Prostate gland (tissue), 2 donors: ENCODE data around the gene LSAMP. TPM values are rescaled to one million over a fixed set of nuclear protein-coding genes. Genes with fewer than 3 reads are reported as not detected.

ENCODE experiments used
- DNase-seq: peaks from one replicate; pipeline ENCODE4 v3.0.0-alpha.2; 2019; ENCODE audit warnings: low spot score
- H3K27ac ChIP-seq, 2 donors: fragments of 200-600 bp; sonication (generic); 2 replicates each; pipeline ENCODE4 v1.5.1; 2017 to 2019
- H3K27me3 ChIP-seq: fragments of 200-600 bp; sonication (generic); replicated peaks from 2 replicates; pipeline ENCODE4 v1.5.1; 2019; ENCODE audit not compliant: insufficient read depth
- H3K36me3 ChIP-seq, 2 donors: fragments of 200-600 bp; sonication (generic); 1 replicate in 1 of 2; 2 replicates in 1 of 2; pipeline versions ENCODE4 v1.5.1 to v1.8.1; 2017 to 2019
- H3K4me1 ChIP-seq: fragments of 200-600 bp; sonication (generic); replicated peaks from 2 replicates; pipeline ENCODE4 v1.5.1; 2019
- H3K4me3 ChIP-seq, 2 donors: fragments of 200-600 bp; sonication (generic); 2 replicates each; pipeline ENCODE4 v1.5.1; 2017 to 2019
- H3K9me3 ChIP-seq: fragments of 200-600 bp; sonication (generic); 2 replicates; pipeline ENCODE4 v1.5.1; 2017
- CTCF ChIP-seq, 4 experiments: fragments of 200-600 bp in 2 of 4; fragments of 450-650 bp in 2 of 4; sonication (generic) in 2 of 4; IDR thresholded peaks; 1 replicate in 3 of 4; 2 replicates in 1 of 4; pipeline ENCODE4 v1.5.1; 2016 to 2019; ENCODE audit warnings: antibody characterized with exemption in 4 of 4, mild to moderate bottlenecking in 2 of 4, moderate library complexity in 2 of 4
- POLR2A ChIP-seq: fragments of 450-650 bp; IDR thresholded peaks from one replicate; pipeline ENCODE4 v1.6.1; 2016; ENCODE audit warnings: antibody characterized with exemption, mild to moderate bottlenecking
- POLR2AphosphoS5 ChIP-seq: sonication (generic); formaldehyde crosslinking; IDR thresholded peaks from one replicate; pipeline ENCODE4 v1.6.1; 2017; ENCODE audit warnings: antibody characterized with exemption
- WGBS: methylation state at CpG from one replicate; pipeline ENCODE4 v1.1.5; 2018; 5-methylcytosine and 5-hydroxymethylcytosine counted together
- intact Hi-C: fragments of 100-400 bp; cut with DNase I; formaldehyde crosslinking; loops from one replicate; pipeline ENCODE4 v1.14.2; 2022
- total RNA-seq, 2 donors: library from RNA; depleted of rRNA; stranded (reverse); fragments of >200 nt; gene quantifications; one replicate each; pipeline ENCODE4 v1.1.0, GENCODE V29; 2016

Gene LSAMP
- total RNA-seq, 2 donors from 2014 or later: 15.4 to 38.0 TPM

- no peak for TF ChIP-seq CTCF (IDR thresholded peaks at IDR 0.05)
- Histone ChIP-seq H3K27ac (no peak overlapping the region), H3K9me3 (no peaks in the 10 kb centered on the region), H3K4me3 (no peak overlapping the region), H3K36me3 (no peaks in the 10 kb centered on the region), H3K27me3 (no peaks in the 10 kb centered on the region), H3K4me1 (no peaks in the 10 kb centered on the region)
- 81% methylated on average over 2 of the region's 2 CpGs for WGBS
- intact Hi-C loops: no loop called here
- DNase-seq: no peak
Observed at GRCh38 chr3:116341381-116341780, 103.9 kb downstream of the LSAMP start.

GRCh38 chr3:116340680-116341216, 104.5 kb downstream of the LSAMP start:
- Histone ChIP-seq H3K27ac (no peak overlapping the region), H3K4me1 (no peaks in the 10 kb centered on the region), H3K4me3 (no peak overlapping the region), H3K9me3 (no peaks in the 10 kb centered on the region), H3K27me3 (no peaks in the 10 kb centered on the region), H3K36me3 (no peaks in the 10 kb centered on the region)
- intact Hi-C loops: no loop called here
- DNase-seq: no peak
- TF ChIP-seq POLR2A (no peak), CTCF (IDR thresholded peaks at IDR 0.05) (no peak), POLR2AphosphoS5 (no peak)
- 32% methylated on average over 1 of the region's 1 CpG for WGBS

- Histone ChIP-seq H3K9me3 (no peaks in the 10 kb centered on the region), H3K4me1 (no peaks in the 10 kb centered on the region), H3K27ac (no peak overlapping the region), H3K36me3 (no peaks in the 10 kb centered on the region), H3K27me3 (no peaks in the 10 kb centered on the region), H3K4me3 (no peak overlapping the region)
- intact Hi-C loops: no loop called here
- TF ChIP-seq CTCF (IDR thresholded peaks at IDR 0.05) (no peak), POLR2AphosphoS5 (peak; percentile 19)
- DNase-seq: peak; percentile 24
- 42% methylated on average over 4 of the region's 4 CpGs for WGBS
Observed at GRCh38 chr3:116339441-116340028, 105.8 kb downstream of the LSAMP start.

- H3K4me1 ChIP-seq: no peaks in the 10 kb centered on the region
- TF ChIP-seq POLR2A: no peak
- TF ChIP-seq CTCF (IDR thresholded peaks at IDR 0.05): no peak
- TF ChIP-seq POLR2AphosphoS5: no peak
- intact Hi-C loops: no loop called here
- H3K27ac ChIP-seq: no peak overlapping the region
- no peak for DNase-seq
- H3K27me3 ChIP-seq: no peaks in the 10 kb centered on the region
- H3K4me3 ChIP-seq: no peak overlapping the region
- H3K36me3 ChIP-seq: no peaks in the 10 kb centered on the region
- 61% methylated on average over 3 of the region's 3 CpGs for WGBS
- H3K9me3 ChIP-seq: no peaks in the 10 kb centered on the region
Observed at GRCh38 chr3:116338713-116339112, 106.6 kb downstream of the LSAMP start.

GRCh38 chr3:116337229-116337628, 108.1 kb downstream of the LSAMP start:
- H3K36me3 ChIP-seq: no peaks in the 10 kb centered on the region
- WGBS: 84% methylated on average over 1 of the region's 1 CpG
- H3K9me3 ChIP-seq: no peaks in the 10 kb centered on the region
- no peak for DNase-seq
- H3K27ac ChIP-seq: no peak overlapping the region
- TF ChIP-seq POLR2A (no peak), CTCF (IDR thresholded peaks at IDR 0.05) (no peak), POLR2AphosphoS5 (no peak)
- intact Hi-C loops: no loop called here
- H3K27me3 ChIP-seq: no peaks in the 10 kb centered on the region
- H3K4me3 ChIP-seq: no peak overlapping the region
- no peaks in the 10 kb centered on the region for H3K4me1 ChIP-seq
